Measurements from ENCODE around the gene CFAP97. TPM values are rescaled to one million over a fixed set of nuclear protein-coding genes. Genes with fewer than 3 reads are reported as not detected.

Gene CFAP97
- total and polyA plus RNA-seq, 9 donors = 19.1 to 30.9 (median 24.6) TPM

DNA sequence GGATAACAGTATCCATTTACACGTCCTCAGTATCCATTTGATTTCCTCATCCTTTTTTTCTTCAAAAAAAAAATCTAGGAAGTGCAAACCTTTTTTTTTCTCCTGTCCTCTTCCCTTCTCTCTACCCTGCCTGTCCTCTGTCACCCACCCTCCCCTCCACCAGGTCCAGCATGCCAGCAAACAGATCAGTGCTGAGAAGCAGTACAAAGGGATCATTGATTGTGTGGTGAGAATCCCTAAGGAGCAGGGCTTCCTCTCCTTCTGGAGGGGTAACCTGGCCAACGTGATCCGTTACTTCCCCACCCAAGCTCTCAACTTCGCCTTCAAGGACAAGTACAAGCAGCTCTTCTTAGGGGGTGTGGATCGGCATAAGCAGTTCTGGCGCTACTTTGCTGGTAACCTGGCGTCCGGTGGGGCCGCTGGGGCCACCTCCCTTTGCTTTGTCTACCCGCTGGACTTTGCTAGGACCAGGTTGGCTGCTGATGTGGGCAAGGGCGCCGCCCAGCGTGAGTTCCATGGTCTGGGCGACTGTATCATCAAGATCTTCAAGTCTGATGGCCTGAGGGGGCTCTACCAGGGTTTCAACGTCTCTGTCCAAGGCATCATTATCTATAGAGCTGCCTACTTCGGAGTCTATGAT lies 59.1 kb downstream of the CFAP97 start:
- Histone ChIP-seq H3K4me3 (ENCODE audit: low read length) (no peak overlapping the region), H3K36me3 (ENCODE audit: control insufficient read depth, insufficient read depth, low read length) (peaks cover 19% of the 10 kb centered on the region), H3K27me3 (ENCODE audit: control insufficient read depth, insufficient read depth, low read length) (no peaks in the 10 kb centered on the region), H3K9me3 (replicated peaks; ENCODE audit: control insufficient read depth, low read depth, low read length) (no peaks in the 10 kb centered on the region), H3K4me1 (ENCODE audit: control insufficient read depth, insufficient read depth, low read length) (peaks cover 17% of the 10 kb centered on the region), H3K27ac (ENCODE audit: low read length) (no peak overlapping the region)
- 96% methylated on average over 12 of the region's 16 CpGs for WGBS (ENCODE audit: insufficient coverage)
- no peak for DNase-seq

DNA sequence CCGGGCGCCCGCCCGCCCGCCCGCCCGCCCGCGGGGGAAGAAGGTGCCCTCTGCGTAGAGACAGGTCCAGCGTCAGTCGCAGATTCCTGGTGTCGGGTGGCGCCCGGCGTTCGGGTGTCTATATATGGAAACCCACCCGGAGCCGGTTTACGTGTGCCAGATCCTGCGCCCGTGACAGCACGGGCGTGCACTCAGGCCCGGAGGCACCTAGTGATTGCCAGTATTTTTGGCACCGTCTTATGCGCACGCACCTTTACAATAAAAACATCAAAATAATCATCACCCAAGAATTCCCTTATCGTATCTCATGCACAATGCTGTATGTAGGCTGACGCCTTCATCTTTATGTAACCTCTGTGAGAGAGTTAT lies 60.2 kb downstream of the CFAP97 start:
- Histone ChIP-seq H3K27ac (ENCODE audit: low read length) (no peak overlapping the region), H3K27me3 (ENCODE audit: control insufficient read depth, insufficient read depth, low read length) (no peaks in the 10 kb centered on the region), H3K4me3 (ENCODE audit: low read length) (peak overlapping the region; percentile 24), H3K9me3 (replicated peaks; ENCODE audit: control insufficient read depth, low read depth, low read length) (no peaks in the 10 kb centered on the region), H3K4me1 (ENCODE audit: control insufficient read depth, insufficient read depth, low read length) (peaks cover 17% of the 10 kb centered on the region), H3K36me3 (ENCODE audit: control insufficient read depth, insufficient read depth, low read length) (peaks cover 19% of the 10 kb centered on the region)
- WGBS (ENCODE audit: insufficient coverage) = 2% methylated on average over 25 of the region's 30 CpGs
- peak; percentile 66 for DNase-seq

DNA sequence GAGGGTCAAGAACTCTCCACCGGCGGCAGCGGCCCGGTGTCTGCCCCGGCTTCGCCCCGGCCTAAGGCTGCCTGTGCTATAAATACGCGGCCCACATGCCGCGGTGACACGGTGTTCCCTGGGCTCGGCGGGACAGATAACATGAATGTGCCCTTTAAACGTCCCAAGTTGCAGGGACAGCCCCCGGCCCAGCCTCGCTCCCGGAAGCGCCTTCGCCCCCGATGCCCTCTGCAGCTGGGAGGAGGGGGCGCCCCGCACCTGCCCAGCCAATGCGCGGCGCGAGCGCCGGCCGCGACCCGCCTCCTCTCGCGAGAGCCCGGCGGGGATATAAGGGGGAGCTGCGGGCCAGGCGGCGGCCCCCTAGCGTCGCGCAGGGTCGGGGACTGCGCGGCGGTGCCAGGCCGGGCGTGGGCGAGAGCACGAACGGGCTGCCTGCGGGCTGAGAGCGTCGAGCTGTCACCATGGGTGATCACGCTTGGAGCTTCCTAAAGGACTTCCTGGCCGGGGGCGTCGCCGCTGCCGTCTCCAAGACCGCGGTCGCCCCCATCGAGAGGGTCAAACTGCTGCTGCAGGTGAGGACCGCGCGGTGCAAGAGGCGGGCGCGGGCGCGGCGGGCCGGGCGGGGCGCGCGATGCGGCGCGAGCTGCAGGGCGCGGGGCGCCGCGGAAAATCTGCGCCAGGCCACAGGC lies 60.7 kb downstream of the CFAP97 start, which contains the start of gene SLC25A4:
Gene SLC25A4 (plus strand): TSS at position 355 of the 689 bp plus-strand sequence. CDS start 107 bp downstream, at position 462.
- peak within 1 kb of the TSS; percentile 65 for H3K4me3 ChIP-seq (ENCODE audit: low read length)
- peak within 1 kb of the TSS; percentile 81 for H3K27ac ChIP-seq (ENCODE audit: low read length)
- DNase-seq = peak; percentile 90
- H3K4me1 ChIP-seq (ENCODE audit: control insufficient read depth, insufficient read depth, low read length) = peaks cover 17% of the 10 kb centered on the region
- WGBS (ENCODE audit: insufficient coverage) = under 1% methylated on average over 87 of the region's 87 CpGs
- H3K9me3 ChIP-seq (replicated peaks; ENCODE audit: control insufficient read depth, low read depth, low read length) = no peaks in the 10 kb centered on the region
- H3K36me3 ChIP-seq (ENCODE audit: control insufficient read depth, insufficient read depth, low read length) = peaks cover 18% of the 10 kb centered on the region
- no peaks in the 10 kb centered on the region for H3K27me3 ChIP-seq (ENCODE audit: control insufficient read depth, insufficient read depth, low read length)

DNA sequence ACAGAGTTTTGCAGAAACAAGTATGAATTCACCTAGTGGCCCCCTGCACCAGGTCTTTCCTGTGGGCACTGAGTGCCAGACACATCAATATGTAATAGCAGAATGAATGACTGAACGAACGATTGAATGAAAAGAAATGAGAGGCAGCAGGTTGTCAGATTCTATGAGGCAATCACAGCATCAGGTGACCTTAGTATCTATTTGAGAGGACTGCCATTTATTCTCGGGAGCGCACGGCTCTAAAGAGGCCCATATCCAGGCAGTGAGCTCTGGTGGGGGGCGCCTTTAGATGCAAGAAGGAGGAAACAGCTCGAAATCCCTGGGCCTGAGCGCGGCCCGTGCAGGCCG lies 61.3 kb downstream of the CFAP97 start:
- Histone ChIP-seq H3K4me1 (ENCODE audit: control insufficient read depth, insufficient read depth, low read length) (peaks cover 17% of the 10 kb centered on the region), H3K36me3 (ENCODE audit: control insufficient read depth, insufficient read depth, low read length) (peaks cover 16% of the 10 kb centered on the region), H3K27ac (ENCODE audit: low read length) (peak overlapping the region; percentile 80), H3K9me3 (replicated peaks; ENCODE audit: control insufficient read depth, low read depth, low read length) (no peaks in the 10 kb centered on the region), H3K27me3 (ENCODE audit: control insufficient read depth, insufficient read depth, low read length) (no peaks in the 10 kb centered on the region), H3K4me3 (ENCODE audit: low read length) (peak overlapping the region; percentile 65)
- DNase-seq = no peak
- 6% methylated on average over 11 of the region's 11 CpGs for WGBS (ENCODE audit: insufficient coverage)

DNA sequence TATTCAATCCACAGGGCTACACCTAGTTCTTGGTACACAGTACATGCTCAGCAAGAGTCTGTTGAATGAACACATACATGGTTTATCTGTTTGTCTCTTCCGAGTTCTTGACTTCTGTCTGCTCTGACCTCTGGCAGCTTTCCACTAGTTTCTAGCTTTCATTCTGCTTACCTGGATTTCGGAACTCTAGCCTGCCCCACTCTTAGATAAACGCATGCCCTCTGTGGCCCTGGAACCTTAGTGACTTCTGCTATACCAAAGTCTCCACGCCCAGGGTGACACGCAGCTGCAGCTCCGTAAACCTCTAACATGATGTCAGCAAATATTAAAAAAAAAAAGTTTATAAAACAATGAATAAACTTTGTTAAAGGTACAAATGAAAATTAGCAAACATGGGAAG lies 62.0 kb downstream of the CFAP97 start:
- WGBS (ENCODE audit: insufficient coverage) = 90% methylated on average over 3 of the region's 6 CpGs
- H3K9me3 ChIP-seq (replicated peaks; ENCODE audit: control insufficient read depth, low read depth, low read length) = no peaks in the 10 kb centered on the region
- H3K27ac ChIP-seq (ENCODE audit: low read length) = no peak overlapping the region
- H3K27me3 ChIP-seq (ENCODE audit: control insufficient read depth, insufficient read depth, low read length) = no peaks in the 10 kb centered on the region
- H3K36me3 ChIP-seq (ENCODE audit: control insufficient read depth, insufficient read depth, low read length) = peaks cover 16% of the 10 kb centered on the region
- no peak overlapping the region for H3K4me3 ChIP-seq (ENCODE audit: low read length)
- DNase-seq = no peak
- H3K4me1 ChIP-seq (ENCODE audit: control insufficient read depth, insufficient read depth, low read length) = peaks cover 19% of the 10 kb centered on the region

DNA sequence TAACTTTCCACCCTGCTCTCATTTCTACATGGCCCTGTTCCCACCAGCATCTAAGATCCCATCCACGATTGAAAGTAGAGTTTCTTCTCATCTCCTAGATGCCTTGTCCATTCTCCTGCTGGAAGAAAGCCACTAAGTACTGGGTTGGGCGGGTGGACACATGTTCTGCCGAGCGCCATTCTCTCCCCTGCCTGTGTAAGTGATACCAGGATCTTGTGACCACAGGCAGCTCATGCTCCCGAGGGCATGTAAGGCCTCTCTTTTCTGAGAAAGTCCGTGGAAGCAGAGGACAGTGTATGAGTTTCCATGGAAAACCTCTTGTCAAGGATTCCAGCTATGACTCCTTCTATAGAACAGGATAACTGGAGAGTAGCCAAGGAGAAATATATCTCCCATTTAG lies 64.1 kb downstream of the CFAP97 start:
- Histone ChIP-seq H3K4me1 (ENCODE audit: control insufficient read depth, insufficient read depth, low read length) (peaks cover 11% of the 10 kb centered on the region), H3K27ac (ENCODE audit: low read length) (no peak overlapping the region), H3K9me3 (replicated peaks; ENCODE audit: control insufficient read depth, low read depth, low read length) (no peaks in the 10 kb centered on the region), H3K27me3 (ENCODE audit: control insufficient read depth, insufficient read depth, low read length) (no peaks in the 10 kb centered on the region), H3K4me3 (ENCODE audit: low read length) (no peak overlapping the region), H3K36me3 (ENCODE audit: control insufficient read depth, insufficient read depth, low read length) (peaks cover 2% of the 10 kb centered on the region)
- peak; percentile 32 for DNase-seq
- 51% methylated on average over 4 of the region's 6 CpGs for WGBS (ENCODE audit: insufficient coverage)

DNA sequence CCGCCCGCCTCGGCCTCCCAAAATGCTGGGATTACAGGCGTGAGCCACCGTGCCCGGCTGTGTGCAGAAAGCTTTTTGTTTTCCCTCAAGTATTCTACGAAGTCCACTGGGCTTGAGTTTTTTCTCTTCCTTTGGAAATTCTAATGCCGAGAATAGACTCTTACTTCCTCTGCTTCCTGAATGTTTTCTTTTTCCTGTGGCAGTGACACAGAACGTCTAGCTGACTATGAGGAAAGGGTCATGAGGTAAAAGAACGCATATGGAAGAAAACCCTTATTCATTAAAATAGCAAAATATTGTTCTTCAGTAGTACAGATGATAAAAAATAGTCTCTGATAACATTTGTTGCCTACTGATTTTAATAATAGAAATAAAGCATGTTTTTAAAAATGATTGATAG lies 65.6 kb downstream of the CFAP97 start:
- DNase-seq = peak; percentile 52
- no peak overlapping the region for H3K4me3 ChIP-seq (ENCODE audit: low read length)
- 84% methylated on average over 7 of the region's 10 CpGs for WGBS (ENCODE audit: insufficient coverage)
- H3K9me3 ChIP-seq (replicated peaks; ENCODE audit: control insufficient read depth, low read depth, low read length) = no peaks in the 10 kb centered on the region
- peaks cover 9% of the 10 kb centered on the region for H3K4me1 ChIP-seq (ENCODE audit: control insufficient read depth, insufficient read depth, low read length)
- H3K36me3 ChIP-seq (ENCODE audit: control insufficient read depth, insufficient read depth, low read length) = no peaks in the 10 kb centered on the region
- H3K27ac ChIP-seq (ENCODE audit: low read length) = no peak overlapping the region
- H3K27me3 ChIP-seq (ENCODE audit: control insufficient read depth, insufficient read depth, low read length) = no peaks in the 10 kb centered on the region

DNA sequence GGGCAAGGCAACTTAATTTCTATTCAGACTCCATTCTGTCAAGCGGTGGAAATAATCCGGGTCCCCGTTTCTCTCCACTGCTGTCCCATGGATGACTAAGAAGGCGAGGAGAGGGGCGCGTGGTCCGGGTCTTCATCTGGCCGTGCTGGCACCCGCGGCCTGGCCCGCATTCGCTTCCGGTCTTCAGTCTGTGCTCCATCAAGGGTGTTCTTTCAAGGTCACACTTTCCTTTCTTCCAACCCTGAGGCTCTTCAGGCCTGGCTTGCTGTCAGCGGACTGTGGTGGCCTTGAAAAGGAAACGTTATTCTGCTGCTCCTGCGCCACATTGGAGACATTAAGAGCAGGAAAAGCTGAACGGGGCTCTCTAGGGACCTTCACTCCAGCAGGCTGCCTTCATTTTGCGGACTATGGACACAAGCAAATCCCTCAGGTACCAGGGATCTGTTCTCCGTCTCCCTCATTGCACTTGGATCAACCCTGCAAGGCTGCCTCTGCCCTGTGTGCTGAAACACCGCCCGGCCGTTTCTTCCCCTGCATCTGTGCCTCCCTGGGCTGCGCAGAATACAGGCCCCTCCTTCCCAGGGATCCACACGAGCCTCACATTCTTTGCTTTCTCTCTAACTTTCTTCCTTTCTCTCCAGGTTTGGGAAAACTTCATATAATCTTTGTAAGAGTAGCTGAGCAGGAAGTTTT lies 66.4 kb downstream of the CFAP97 start:
- H3K9me3 ChIP-seq (replicated peaks; ENCODE audit: control insufficient read depth, low read depth, low read length) = no peaks in the 10 kb centered on the region
- H3K27ac ChIP-seq (ENCODE audit: low read length) = no peak overlapping the region
- no peak overlapping the region for H3K4me3 ChIP-seq (ENCODE audit: low read length)
- H3K4me1 ChIP-seq (ENCODE audit: control insufficient read depth, insufficient read depth, low read length) = peaks cover 4% of the 10 kb centered on the region
- 64% methylated on average over 21 of the region's 24 CpGs for WGBS (ENCODE audit: insufficient coverage)
- no peaks in the 10 kb centered on the region for H3K36me3 ChIP-seq (ENCODE audit: control insufficient read depth, insufficient read depth, low read length)
- no peak for DNase-seq
- no peaks in the 10 kb centered on the region for H3K27me3 ChIP-seq (ENCODE audit: control insufficient read depth, insufficient read depth, low read length)

DNA sequence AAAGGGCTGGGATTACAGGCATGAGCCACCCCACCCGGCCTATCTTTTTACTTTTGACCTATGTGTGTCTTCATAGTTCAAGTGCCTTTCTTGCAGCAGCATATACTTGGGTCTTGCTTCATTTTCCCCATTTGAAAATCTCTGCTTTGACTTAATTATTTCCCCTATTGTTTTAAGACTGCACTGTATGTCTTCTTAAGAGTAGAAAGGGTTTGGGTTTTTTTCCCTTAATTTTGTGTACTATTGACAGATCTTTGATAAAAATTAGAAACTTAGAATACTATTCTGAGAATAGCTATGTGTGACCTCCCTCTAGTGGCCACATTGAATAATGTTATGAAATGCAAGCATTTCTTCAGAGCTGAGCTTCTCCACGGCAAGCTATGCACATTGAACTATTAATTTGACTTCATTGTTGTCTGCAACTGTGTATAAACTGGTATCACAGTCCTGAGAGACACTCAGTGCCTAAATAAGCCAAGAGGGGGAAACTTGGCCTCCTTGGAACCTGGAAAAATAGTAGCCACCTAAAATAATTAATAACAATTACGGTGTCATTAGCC lies 69.4 kb downstream of the CFAP97 start:
- no peaks in the 10 kb centered on the region for H3K9me3 ChIP-seq (replicated peaks; ENCODE audit: control insufficient read depth, low read depth, low read length)
- DNase-seq = peak; percentile 61
- 0% methylated on average over 1 of the region's 3 CpGs for WGBS (ENCODE audit: insufficient coverage)
- no peaks in the 10 kb centered on the region for H3K36me3 ChIP-seq (ENCODE audit: control insufficient read depth, insufficient read depth, low read length)
- peaks cover 2% of the 10 kb centered on the region for H3K4me1 ChIP-seq (ENCODE audit: control insufficient read depth, insufficient read depth, low read length)
- no peaks in the 10 kb centered on the region for H3K27me3 ChIP-seq (ENCODE audit: control insufficient read depth, insufficient read depth, low read length)
- no peak overlapping the region for H3K27ac ChIP-seq (ENCODE audit: low read length)
- H3K4me3 ChIP-seq (ENCODE audit: low read length) = no peak overlapping the region

All from muscle of leg (tissue), 11 donors.